ENCODE results near the gene TTYH1. TPM values are rescaled to one million over a fixed set of nuclear protein-coding genes. Genes with fewer than 3 reads are reported as not detected.

TTYH1 gene
- total and polyA plus RNA-seq, 2 donors (not counting 1 experiment from before 2014, with no cell fraction given) = not detected

DNA sequence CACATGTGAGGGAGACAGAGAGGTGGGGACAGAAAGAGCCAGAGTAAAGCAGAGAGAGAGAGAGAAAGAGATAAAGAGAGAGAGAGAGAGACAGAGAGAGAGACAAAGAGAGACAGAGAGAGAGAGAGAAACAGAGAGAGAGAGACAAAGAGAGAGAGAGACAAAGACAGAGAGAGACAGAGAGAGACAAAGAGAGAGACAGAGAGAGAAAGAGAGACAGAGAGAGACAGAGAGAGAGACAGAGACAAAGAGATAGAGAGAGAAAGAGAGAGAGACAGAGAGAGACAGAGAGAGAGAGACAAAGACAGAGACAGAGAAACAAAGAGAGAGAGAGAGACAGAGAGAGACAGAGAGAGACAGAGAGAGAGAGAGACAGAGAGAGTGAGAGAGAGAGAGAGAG lies 4.2 kb upstream of the TTYH1 start:
- no peak overlapping the region for H3K27ac ChIP-seq (ENCODE audit: insufficient read depth, low read length)
- no peaks in the 10 kb centered on the region for H3K4me1 ChIP-seq (ENCODE audit: control insufficient read depth, extremely low read depth, insufficient read depth, low read length)
- H3K9ac ChIP-seq (ENCODE audit: insufficient read depth, low read length) = no peak overlapping the region
- no peaks in the 10 kb centered on the region for H3K27me3 ChIP-seq (ENCODE audit: control insufficient read depth, insufficient read depth, low read length)
- TF ChIP-seq, protein P1, sequence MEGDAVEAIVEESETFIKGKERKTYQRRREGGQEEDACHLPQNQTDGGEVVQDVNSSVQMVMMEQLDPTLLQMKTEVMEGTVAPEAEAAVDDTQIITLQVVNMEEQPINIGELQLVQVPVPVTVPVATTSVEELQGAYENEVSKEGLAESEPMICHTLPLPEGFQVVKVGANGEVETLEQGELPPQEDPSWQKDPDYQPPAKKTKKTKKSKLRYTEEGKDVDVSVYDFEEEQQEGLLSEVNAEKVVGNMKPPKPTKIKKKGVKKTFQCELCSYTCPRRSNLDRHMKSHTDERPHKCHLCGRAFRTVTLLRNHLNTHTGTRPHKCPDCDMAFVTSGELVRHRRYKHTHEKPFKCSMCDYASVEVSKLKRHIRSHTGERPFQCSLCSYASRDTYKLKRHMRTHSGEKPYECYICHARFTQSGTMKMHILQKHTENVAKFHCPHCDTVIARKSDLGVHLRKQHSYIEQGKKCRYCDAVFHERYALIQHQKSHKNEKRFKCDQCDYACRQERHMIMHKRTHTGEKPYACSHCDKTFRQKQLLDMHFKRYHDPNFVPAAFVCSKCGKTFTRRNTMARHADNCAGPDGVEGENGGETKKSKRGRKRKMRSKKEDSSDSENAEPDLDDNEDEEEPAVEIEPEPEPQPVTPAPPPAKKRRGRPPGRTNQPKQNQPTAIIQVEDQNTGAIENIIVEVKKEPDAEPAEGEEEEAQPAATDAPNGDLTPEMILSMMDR (conservative IDR thresholded peaks at IDR 0.05 in 1 of 2, IDR thresholded peaks at IDR 0.05 in 1 of 2; ENCODE audit: low read depth in 1 of 2, low read length in 2 of 2) = no peak
- TF ChIP-seq EZH2 (IDR thresholded peaks at IDR 0.05; ENCODE audit: low read length, missing control alignments) = no peak
- no peaks in the 10 kb centered on the region for H4K20me1 ChIP-seq (ENCODE audit: control insufficient read depth, extremely low read depth, insufficient read depth, low read length)
- H3K4me3 ChIP-seq (replicated peaks in 1 of 4; ENCODE audit: control extremely low read depth in 1 of 4, insufficient read depth in 1 of 4, low read depth in 3 of 4, low read length in 4 of 4) = no peak overlapping the region
- H3K9me3 ChIP-seq (ENCODE audit: control insufficient read depth, insufficient read depth, low read depth, low read length) = no peaks in the 10 kb centered on the region
- H3K36me3 ChIP-seq (ENCODE audit: control insufficient read depth, insufficient read depth, low read length) = no peaks in the 10 kb centered on the region
- no peak overlapping the region for H2AFZ ChIP-seq (ENCODE audit: low read length)
- no peak overlapping the region for H3K4me2 ChIP-seq (ENCODE audit: extremely low read depth, insufficient read depth, low read length)
- no peaks in the 10 kb centered on the region for H3K79me2 ChIP-seq (ENCODE audit: control insufficient read depth, insufficient read depth, low read length)
- no peak for DNase-seq (ENCODE audit: low read depth in 2 of 2)

DNA sequence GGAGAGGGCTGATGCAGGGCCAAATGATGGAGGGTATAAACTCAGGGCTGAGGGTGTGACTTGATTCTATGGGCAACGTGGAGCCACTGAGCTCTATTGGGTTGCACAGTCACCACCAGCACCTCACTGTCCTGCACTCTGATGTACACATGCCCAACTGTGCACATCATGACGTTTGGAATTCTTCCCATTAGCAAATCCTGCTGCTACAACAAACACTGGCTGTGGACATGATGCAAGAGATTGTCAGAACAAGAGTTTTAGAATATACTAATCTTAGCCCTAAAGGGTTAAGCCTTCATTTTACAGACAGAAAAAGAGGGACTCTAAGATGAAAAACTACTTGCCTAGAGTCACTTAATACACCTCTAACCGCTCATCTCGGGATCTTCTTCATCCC lies 2.4 kb upstream of the TTYH1 start:
- no peak overlapping the region for H3K4me2 ChIP-seq (ENCODE audit: extremely low read depth, insufficient read depth, low read length)
- no peaks in the 10 kb centered on the region for H3K4me1 ChIP-seq (ENCODE audit: control insufficient read depth, extremely low read depth, insufficient read depth, low read length)
- H4K20me1 ChIP-seq (ENCODE audit: control insufficient read depth, extremely low read depth, insufficient read depth, low read length) = no peaks in the 10 kb centered on the region
- no peaks in the 10 kb centered on the region for H3K9me3 ChIP-seq (ENCODE audit: control insufficient read depth, insufficient read depth, low read depth, low read length)
- no peak overlapping the region for H2AFZ ChIP-seq (ENCODE audit: low read length)
- H3K27me3 ChIP-seq (ENCODE audit: control insufficient read depth, insufficient read depth, low read length) = peaks cover 2% of the 10 kb centered on the region
- no peaks in the 10 kb centered on the region for H3K79me2 ChIP-seq (ENCODE audit: control insufficient read depth, insufficient read depth, low read length)
- H3K36me3 ChIP-seq (ENCODE audit: control insufficient read depth, insufficient read depth, low read length) = no peaks in the 10 kb centered on the region
- H3K9ac ChIP-seq (ENCODE audit: insufficient read depth, low read length) = no peak overlapping the region
- TF ChIP-seq EZH2 (IDR thresholded peaks at IDR 0.05; ENCODE audit: low read length, missing control alignments) = no peak
- TF ChIP-seq, protein P1 (conservative IDR thresholded peaks at IDR 0.05 in 1 of 2, IDR thresholded peaks at IDR 0.05 in 1 of 2; ENCODE audit: low read depth in 1 of 2, low read length in 2 of 2) = no peak
- H3K4me3 ChIP-seq (replicated peaks in 1 of 4; ENCODE audit: control extremely low read depth in 1 of 4, insufficient read depth in 1 of 4, low read depth in 3 of 4, low read length in 4 of 4) = no peak overlapping the region
- no peak overlapping the region for H3K27ac ChIP-seq (ENCODE audit: insufficient read depth, low read length)
- DNase-seq (ENCODE audit: low read depth in 2 of 2) = no peak

DNA sequence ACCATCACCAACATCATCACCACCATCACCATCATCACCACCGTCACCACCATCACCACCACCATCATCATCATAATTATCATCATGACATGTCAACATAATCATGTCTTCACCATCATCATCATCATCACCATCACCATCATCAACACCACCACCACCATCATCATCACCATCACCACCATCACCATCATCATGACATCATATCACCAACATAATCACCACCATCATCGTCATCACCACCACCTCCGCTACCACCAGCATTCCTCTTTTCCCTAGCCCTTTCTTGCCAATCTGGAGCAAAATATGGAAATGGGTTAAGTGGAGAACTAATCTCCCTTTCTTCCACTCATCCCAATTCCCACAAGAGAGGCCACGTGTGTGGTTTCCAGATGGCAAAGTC lies 1.1 kb upstream of the TTYH1 start:
- TF ChIP-seq, protein P1 (conservative IDR thresholded peaks at IDR 0.05 in 1 of 2, IDR thresholded peaks at IDR 0.05 in 1 of 2; ENCODE audit: low read depth in 1 of 2, low read length in 2 of 2) = no peak
- TF ChIP-seq EZH2 (IDR thresholded peaks at IDR 0.05; ENCODE audit: low read length, missing control alignments) = no peak
- no peak overlapping the region for H2AFZ ChIP-seq (ENCODE audit: low read length)
- no peaks in the 10 kb centered on the region for H3K9me3 ChIP-seq (ENCODE audit: control insufficient read depth, insufficient read depth, low read depth, low read length)
- H3K27me3 ChIP-seq (ENCODE audit: control insufficient read depth, insufficient read depth, low read length) = peaks cover 2% of the 10 kb centered on the region
- no peaks in the 10 kb centered on the region for H3K79me2 ChIP-seq (ENCODE audit: control insufficient read depth, insufficient read depth, low read length)
- H3K27ac ChIP-seq (ENCODE audit: insufficient read depth, low read length) = no peak overlapping the region
- H4K20me1 ChIP-seq (ENCODE audit: control insufficient read depth, extremely low read depth, insufficient read depth, low read length) = no peaks in the 10 kb centered on the region
- no peak for DNase-seq (ENCODE audit: low read depth in 2 of 2)
- no peak overlapping the region for H3K4me2 ChIP-seq (ENCODE audit: extremely low read depth, insufficient read depth, low read length)
- H3K4me3 ChIP-seq (replicated peaks in 1 of 4; ENCODE audit: control extremely low read depth in 1 of 4, insufficient read depth in 1 of 4, low read depth in 3 of 4, low read length in 4 of 4) = no peak overlapping the region
- H3K9ac ChIP-seq (ENCODE audit: insufficient read depth, low read length) = no peak overlapping the region
- no peaks in the 10 kb centered on the region for H3K36me3 ChIP-seq (ENCODE audit: control insufficient read depth, insufficient read depth, low read length)
- H3K4me1 ChIP-seq (ENCODE audit: control insufficient read depth, extremely low read depth, insufficient read depth, low read length) = no peaks in the 10 kb centered on the region

All from fibroblast of lung (primary cell).